K562 (cell line): ENCODE results near the gene KDM2B. TPM values are rescaled to one million over a fixed set of nuclear protein-coding genes. Genes with fewer than 3 reads are reported as not detected.

Experiments
- AFF4 ChIP-seq: sonication (generic); formaldehyde crosslinking; IDR thresholded peaks from 2 replicates; pipeline ENCODE4 v1.8.0; 2023; ENCODE audit warnings: mild to moderate bottlenecking, missing genetic modification reagents
- CREBBP ChIP-seq: IDR thresholded peaks from one replicate; pipeline ENCODE4 v1.6.1; 2012; ENCODE audit warnings: low read depth, mild to moderate bottlenecking, control low read depth, inconsistent platforms, low read length
- E2F3 ChIP-seq: fragments of 250-450 bp; sonication (Bioruptor Pico); IDR thresholded peaks from 2 replicates; pipeline ENCODE4 v1.4.0; 2020; ENCODE audit warnings: mild to moderate bottlenecking
- FIP1L1 ChIP-seq: fragments of 200-400 bp; formaldehyde crosslinking; IDR thresholded peaks from 2 replicates; pipeline ENCODE4 v1.6.1; 2018; ENCODE audit warnings: mild to moderate bottlenecking, low read depth, low read length; ENCODE audit not compliant: poor library complexity, severe bottlenecking
- GTF2F1 ChIP-seq: IDR thresholded peaks from 2 replicates; pipeline ENCODE4 v1.6.1; 2011; ENCODE audit warnings: low read depth, low read length, improper control_type of control experiment
- KLF16 ChIP-seq: IDR thresholded peaks from 2 replicates; pipeline ENCODE4 v1.6.1; 2016; ENCODE audit warnings: antibody characterized with exemption
- NKRF ChIP-seq: fragments of 450-650 bp; IDR thresholded peaks from 2 replicates; pipeline ENCODE4 v1.6.1; 2016; ENCODE audit warnings: borderline replicate concordance
- RBBP5 ChIP-seq: fragments of 200-600 bp; sonication (generic); IDR thresholded peaks from 2 replicates; pipeline ENCODE4 v1.6.1; 2012; ENCODE audit warnings: borderline replicate concordance, mild to moderate bottlenecking, low read length, control low read depth, inconsistent platforms; ENCODE audit not compliant: insufficient read depth, poor library complexity, severe bottlenecking
- SAP30 ChIP-seq: fragments of 200-600 bp; sonication (generic); IDR thresholded peaks from 2 replicates; pipeline ENCODE4 v1.6.1; 2012; ENCODE audit warnings: borderline replicate concordance, low read depth, mild to moderate bottlenecking, moderate library complexity, low read length, control low read depth, inconsistent platforms; ENCODE audit not compliant: insufficient read depth, poor library complexity, severe bottlenecking
- SMARCA4 ChIP-seq: fragments of 450-650 bp; IDR thresholded peaks from 2 replicates; pipeline ENCODE4 v1.6.1; 2016
- SP1 ChIP-seq: sonication (generic); formaldehyde crosslinking; IDR thresholded peaks from 2 replicates; pipeline ENCODE4 v1.8.1; 2022; ENCODE audit warnings: mild to moderate bottlenecking, missing genetic modification reagents
- TEAD1 ChIP-seq, 2 experiments: fragments of 450-650 bp in 1 of 2; sonication (generic) in 1 of 2; formaldehyde crosslinking; IDR thresholded peaks; 2 replicates each; pipeline versions ENCODE4 v1.4.0 to v1.8.0; 2020 to 2022; ENCODE audit warnings: mild to moderate bottlenecking in 2 of 2, missing genetic modification reagents in 1 of 2
- ZBTB1 ChIP-seq: sonication (generic); formaldehyde crosslinking; IDR thresholded peaks from 2 replicates; pipeline ENCODE4 v1.8.1; 2023; ENCODE audit warnings: missing genetic modification reagents, low read depth, mild to moderate bottlenecking, borderline replicate concordance
- ZBTB26 ChIP-seq: fragments of 450-650 bp; formaldehyde crosslinking; IDR thresholded peaks from 2 replicates; pipeline ENCODE4 v1.4.0; 2022; ENCODE audit warnings: missing genetic modification characterization
- ZFX ChIP-seq: sonication (generic); formaldehyde crosslinking; IDR thresholded peaks from 2 replicates; pipeline ENCODE4 v1.8.0; 2022; ENCODE audit warnings: mild to moderate bottlenecking, missing genetic modification reagents, moderate library complexity
- ZNF133 ChIP-seq: fragments of 250-450 bp; sonication (Bioruptor Pico); IDR thresholded peaks from 2 replicates; pipeline ENCODE4 v1.4.0; 2020; ENCODE audit warnings: mild to moderate bottlenecking
- ZNF23 ChIP-seq: fragments of 250-450 bp; sonication (Bioruptor Pico); IDR thresholded peaks from 2 replicates; pipeline ENCODE4 v1.4.0; 2020; ENCODE audit warnings: mild to moderate bottlenecking
- ZNF740 ChIP-seq, 3 experiments: fragments of 200-800 bp in 1 of 3; sonication (Bioruptor generic) in 1 of 3; sonication (generic) in 1 of 3; formaldehyde crosslinking in 1 of 3; IDR thresholded peaks; 2 replicates each; pipeline versions ENCODE4 v1.6.1 to v1.8.0; 2016 to 2022; ENCODE audit warnings: mild to moderate bottlenecking in 2 of 3, missing compliant biosample characterization in 2 of 3, missing genetic modification characterization in 2 of 3, missing genetic modification reagents in 1 of 3
- polyA plus RNA-seq, 8 experiments: library from polyadenylated mRNA; depleted of rRNA in 4 of 8; stranded (reverse) in 5 of 8; unstranded in 3 of 8; fragments of >200 nt; fragmentation: Nextera tagmentation in 2 of 8; fragmentation: Illumina TruSeq in 1 of 8; extraction: Ambion mirVana in 2 of 8; extraction: Trizol in 1 of 8; gene quantifications; 2 replicates each; pipeline versions ENCODE4 v1.2.1 to v1.2.3, GENCODE V29; 2011 to 2014; ENCODE audit warnings: inconsistent platforms in 1 of 8, missing spikeins in 1 of 8
- total RNA-seq, 7 experiments: library from RNA; depleted of rRNA in 6 of 7; stranded (reverse); fragments of >200 nt in 6 of 7; fragmentation: Illumina TruSeq in 2 of 7; extraction: Trizol in 2 of 7; gene quantifications; 2 replicates each; pipeline versions ENCODE4 v1.2.1 to v1.2.3, GENCODE V29; 2011 to 2021; ENCODE audit warnings: low replicate concordance in 1 of 7

KDM2B gene
- total and polyA plus RNA-seq, 9 of the 15 experiments (the other 6 are each of a cell fraction or from before 2014, with no cell fraction given), result 7.4 to 50.5 (median 22.5) TPM

GRCh38 chr12:121494093-121494787, 86.6 kb downstream of the KDM2B start (continued):
- TF ChIP-seq SAP30 (no peak), ZNF740 (CRISPR knock-in tag; IDR thresholded peaks at IDR 0.05) (peak; percentile 93), ZNF740 (tag; IDR thresholded peaks at IDR 0.05) (peak in 1 of 2 experiments; percentile 72; a peak in 2 of 4 replicates), KLF16 (peak; percentile 53; the same call in 1 of the 2 replicates), ZBTB1 (CRISPR knock-in tag) (no peak), ZNF23 (no peak), SP1 (CRISPR knock-in tag) (no peak), NKRF (no peak), AFF4 (no peak), GTF2F1 (no peak), ZFX (CRISPR knock-in tag) (no peak), ZNF133 (no peak), E2F3 (CRISPR knock-in tag) (no peak), CREBBP (no peak), SMARCA4 (no peak), RBBP5 (no peak), FIP1L1 (no peak), ZBTB26 (no peak), TEAD1 (CRISPR knock-in tag; IDR thresholded peaks at IDR 0.05) (no peak)
